ENCODE data around the gene ANKRD7.
"Not testable (repeated sequence)": the region's sequence is repeated elsewhere in the genome, so short reads cannot be mapped to it uniquely, and the experiment has no call there.

ANKRD7 gene

DNA sequence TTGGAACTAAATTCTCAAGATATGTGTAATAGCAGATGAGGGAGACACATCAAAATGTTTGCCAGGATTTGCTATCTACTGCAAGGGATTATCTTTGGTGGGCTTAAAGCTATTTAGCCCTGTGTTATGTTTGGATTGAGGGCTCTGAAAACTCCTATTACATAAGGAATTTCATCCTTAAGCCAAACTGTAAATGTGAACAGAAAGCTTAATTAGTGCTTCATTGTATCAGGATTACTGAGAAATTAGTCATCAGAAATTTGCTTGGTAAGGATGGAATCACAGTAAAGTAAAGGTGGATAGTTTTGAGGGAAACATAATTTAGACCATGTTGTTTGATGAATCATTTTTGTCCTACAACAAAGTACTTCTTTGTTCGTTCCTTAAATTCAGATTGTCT is 8.3 kb downstream of the ANKRD7 start:
- Histone ChIP-seq H3K27ac (no peak overlapping the region), H3K4me3 (no peak overlapping the region)
- DNase-seq (ENCODE audit: low spot score) = no peak
- TF ChIP-seq, protein P1, sequence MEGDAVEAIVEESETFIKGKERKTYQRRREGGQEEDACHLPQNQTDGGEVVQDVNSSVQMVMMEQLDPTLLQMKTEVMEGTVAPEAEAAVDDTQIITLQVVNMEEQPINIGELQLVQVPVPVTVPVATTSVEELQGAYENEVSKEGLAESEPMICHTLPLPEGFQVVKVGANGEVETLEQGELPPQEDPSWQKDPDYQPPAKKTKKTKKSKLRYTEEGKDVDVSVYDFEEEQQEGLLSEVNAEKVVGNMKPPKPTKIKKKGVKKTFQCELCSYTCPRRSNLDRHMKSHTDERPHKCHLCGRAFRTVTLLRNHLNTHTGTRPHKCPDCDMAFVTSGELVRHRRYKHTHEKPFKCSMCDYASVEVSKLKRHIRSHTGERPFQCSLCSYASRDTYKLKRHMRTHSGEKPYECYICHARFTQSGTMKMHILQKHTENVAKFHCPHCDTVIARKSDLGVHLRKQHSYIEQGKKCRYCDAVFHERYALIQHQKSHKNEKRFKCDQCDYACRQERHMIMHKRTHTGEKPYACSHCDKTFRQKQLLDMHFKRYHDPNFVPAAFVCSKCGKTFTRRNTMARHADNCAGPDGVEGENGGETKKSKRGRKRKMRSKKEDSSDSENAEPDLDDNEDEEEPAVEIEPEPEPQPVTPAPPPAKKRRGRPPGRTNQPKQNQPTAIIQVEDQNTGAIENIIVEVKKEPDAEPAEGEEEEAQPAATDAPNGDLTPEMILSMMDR (IDR thresholded peaks at IDR 0.05) = no peak

DNA sequence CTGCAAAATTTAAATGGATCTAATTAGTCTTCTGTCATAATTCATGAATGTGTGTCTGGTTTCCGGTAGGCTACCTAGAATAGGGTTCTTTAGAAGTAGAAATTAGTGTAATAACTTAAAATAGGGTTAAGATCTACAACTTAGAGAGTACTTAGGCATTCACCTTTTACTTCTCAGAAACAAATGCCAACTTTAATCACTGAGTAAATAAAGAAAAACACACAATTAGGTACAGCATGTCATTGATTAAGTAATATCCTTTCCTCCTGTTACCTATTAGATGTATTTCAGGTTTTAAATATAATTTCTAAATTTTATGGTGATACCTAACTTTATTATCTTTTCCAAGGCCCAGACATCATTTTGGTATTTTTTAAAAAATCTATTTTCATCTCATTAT is 9.3 kb downstream of the ANKRD7 start:
- TF ChIP-seq, protein P1 (IDR thresholded peaks at IDR 0.05) = no peak
- DNase-seq (ENCODE audit: low spot score) = no peak
- no peak overlapping the region for H3K27ac ChIP-seq
- no peak overlapping the region for H3K4me3 ChIP-seq

DNA sequence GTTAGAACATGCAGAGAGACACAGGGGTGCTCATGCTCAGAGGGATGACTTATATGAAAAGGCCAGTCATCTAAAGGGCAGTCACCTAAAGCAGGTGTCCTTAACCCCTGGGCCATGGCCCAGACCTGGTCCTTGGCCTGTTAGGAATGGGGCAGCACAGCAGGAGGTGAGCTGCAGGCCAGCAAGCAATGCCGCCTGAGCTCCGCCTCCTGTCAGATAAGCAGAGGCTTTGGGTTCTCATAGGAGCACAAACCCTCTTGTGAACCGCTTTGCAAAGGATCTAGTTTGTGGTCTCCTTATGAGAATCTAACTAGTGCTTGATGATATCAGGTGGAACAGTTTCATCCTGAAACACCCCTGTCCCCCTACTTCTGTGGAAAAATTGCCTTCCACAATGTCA is 14.5 kb downstream of the ANKRD7 start:
- Histone ChIP-seq H3K27ac (no peak overlapping the region), H3K4me3 (no peak overlapping the region)
- TF ChIP-seq, protein P1 (IDR thresholded peaks at IDR 0.05) = no peak
- no peak for DNase-seq (ENCODE audit: low spot score)

DNA sequence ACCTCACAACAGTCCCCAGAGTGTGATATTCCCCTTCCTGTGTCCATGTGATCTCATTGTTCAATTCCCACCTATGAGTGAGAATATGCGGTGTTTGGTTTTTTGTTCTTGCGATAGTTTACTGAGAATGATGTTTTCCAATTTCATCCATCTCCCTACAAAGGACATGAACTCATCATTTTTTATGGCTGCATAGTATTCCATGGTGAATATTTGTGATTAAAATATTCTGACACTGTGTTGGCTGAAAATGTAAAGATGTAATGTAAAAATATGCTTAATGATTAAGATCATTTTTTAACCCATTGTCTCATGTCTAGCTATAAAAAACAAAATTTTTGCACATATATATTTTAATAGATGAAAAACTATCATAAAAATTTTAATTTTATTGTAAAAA is 15.8 kb downstream of the ANKRD7 start:
- not testable (repeated sequence) for H3K27ac ChIP-seq; DNase-seq (ENCODE audit: low spot score); H3K4me3 ChIP-seq

DNA sequence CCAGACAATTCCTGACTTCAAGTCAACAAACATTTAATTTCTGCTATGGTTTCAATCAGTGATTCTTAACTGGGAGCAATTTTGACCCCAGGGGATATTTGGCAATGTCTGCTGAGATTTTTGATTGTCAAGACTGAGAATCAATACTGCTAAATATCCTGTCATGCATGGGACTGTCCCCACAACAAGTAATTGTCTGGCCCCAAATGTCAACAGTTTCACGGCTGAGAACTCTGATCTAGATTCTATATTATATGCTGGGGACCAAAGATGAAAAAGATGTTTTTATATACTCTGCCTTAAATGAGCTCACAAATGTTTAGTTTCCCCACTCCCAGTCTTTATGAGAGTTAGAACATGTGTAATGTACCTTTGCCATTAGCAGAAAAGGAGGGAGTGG is 19.2 kb downstream of the ANKRD7 start:
- DNase-seq (ENCODE audit: low spot score) = no peak
- TF ChIP-seq, protein P1 (IDR thresholded peaks at IDR 0.05) = no peak
- no peak overlapping the region for H3K27ac ChIP-seq
- H3K4me3 ChIP-seq = no peak overlapping the region

DNA sequence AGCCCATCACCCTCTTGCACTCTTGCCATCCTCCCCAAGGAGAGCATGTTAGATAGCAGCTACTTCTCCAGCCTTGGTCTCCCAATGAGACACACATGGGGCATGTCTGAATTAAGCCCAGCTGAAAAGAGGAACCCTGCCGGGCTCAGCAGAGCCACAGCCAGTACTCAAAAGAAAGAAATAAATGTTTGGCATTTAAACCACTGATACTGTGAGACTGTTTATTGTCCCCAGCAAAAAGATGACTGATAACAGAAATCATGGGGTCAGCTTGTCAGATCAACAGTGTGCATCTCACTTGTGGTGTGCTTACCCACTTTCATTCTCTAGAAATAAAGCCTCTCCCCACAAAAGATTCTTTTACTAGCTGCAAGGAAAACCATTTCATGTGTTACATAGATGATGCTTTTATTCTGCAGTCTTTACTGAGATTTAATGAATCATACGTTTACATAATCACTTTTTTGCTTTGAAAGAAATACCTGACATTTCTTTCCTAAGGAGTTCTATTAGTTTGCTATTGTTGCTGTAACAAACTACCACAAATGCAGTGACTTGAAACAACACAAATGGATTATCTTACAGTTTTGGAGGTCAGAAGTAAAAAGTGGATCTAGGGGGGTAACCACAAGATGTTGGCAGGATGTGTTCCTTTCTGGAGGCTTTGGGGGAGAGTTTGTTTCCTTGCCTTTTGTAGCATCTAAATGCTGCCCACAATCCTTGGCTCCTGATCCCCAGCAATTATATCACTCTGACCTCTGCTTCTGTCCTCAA is 20.9 kb downstream of the ANKRD7 start:
- DNase-seq (ENCODE audit: low spot score) = no peak
- H3K4me3 ChIP-seq = no peak overlapping the region
- H3K27ac ChIP-seq = no peak overlapping the region
- TF ChIP-seq, protein P1 (IDR thresholded peaks at IDR 0.05) = no peak

DNA sequence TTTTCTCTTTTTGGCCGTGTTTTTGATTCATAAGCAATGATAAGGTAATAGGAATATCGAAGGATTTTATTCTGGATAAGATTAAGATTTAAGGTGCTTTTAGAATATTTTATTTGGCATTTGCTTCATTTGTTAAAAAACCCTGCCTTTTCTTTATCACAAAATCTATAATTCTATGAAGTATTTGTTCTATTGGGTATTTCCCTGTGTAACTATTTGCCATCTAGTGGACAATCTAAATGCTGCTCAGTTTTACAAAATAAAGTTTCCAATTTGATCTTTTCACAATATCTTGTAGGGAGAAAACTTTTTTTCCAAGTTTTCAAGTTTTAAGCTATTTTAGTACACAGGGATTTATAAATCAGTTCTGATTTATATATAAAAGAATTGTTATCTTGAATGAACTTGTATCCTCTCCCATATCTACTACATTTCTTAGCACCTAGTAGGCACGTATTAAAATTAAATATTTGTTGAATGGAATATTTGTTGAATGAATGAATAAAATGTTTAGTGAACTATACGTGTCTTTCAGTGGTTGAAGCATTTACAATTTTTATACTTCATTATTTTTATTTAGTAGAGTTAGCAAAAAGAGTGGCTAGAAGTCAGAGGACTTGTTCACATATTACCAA is 26.5 kb downstream of the ANKRD7 start:
- no peak overlapping the region for H3K4me3 ChIP-seq
- TF ChIP-seq, protein P1 (IDR thresholded peaks at IDR 0.05) = no peak
- DNase-seq (ENCODE audit: low spot score) = no peak
- no peak overlapping the region for H3K27ac ChIP-seq

Data from coronary artery (tissue), 2 donors.